HEK293T (cell line): Measurements from ENCODE around the gene SLC25A4.

ENCODE experiments used
- BHLHE40 ChIP-seq: fragments of 450-650 bp; IDR thresholded peaks from 2 replicates; pipeline ENCODE4 v1.6.1; 2016; ENCODE audit warnings: mild to moderate bottlenecking, moderate library complexity, borderline replicate concordance
- FOXK2 ChIP-seq: fragments of 450-650 bp; IDR thresholded peaks from 2 replicates; pipeline ENCODE4 v1.6.1; 2016; ENCODE audit warnings: mild to moderate bottlenecking
- SUZ12 ChIP-seq: fragments of 450-650 bp; IDR thresholded peaks from 2 replicates; pipeline ENCODE4 v1.6.1; 2016; ENCODE audit warnings: mild to moderate bottlenecking

DNA sequence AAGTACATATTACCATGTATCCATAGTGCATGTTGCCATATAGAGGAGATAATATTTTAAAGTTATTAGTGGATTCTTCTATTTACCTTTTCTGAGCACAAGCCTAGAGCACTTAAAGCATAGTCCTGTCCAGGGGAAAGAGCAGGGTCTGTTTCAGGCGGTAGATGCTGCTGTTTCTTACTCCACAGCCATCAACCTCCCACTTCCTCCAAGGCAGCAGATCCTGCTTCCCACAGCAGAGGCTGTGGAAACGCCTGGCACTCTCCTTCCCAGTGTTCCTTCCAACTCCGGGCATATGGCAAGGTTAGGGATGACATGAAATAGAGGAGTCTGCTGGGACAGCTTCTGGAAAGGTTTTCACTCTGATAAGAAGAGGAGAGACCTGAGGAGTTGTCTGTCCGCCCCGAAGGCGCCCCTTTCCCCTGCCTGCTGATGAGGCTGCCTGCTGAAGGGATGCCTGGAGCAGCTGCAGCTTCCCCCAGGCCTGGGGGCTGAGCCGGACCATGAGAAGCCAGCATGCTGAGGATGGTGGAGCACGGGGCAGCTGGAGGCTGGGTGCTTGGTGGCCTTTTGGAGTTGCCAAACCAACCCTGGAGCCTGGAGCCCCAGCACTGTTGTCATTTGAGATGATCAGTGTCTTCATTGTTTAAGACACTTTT is 43.9 kb upstream of the SLC25A4 start:
- TF ChIP-seq FOXK2 (no peak), SUZ12 (no peak), BHLHE40 (no peak)
